Esophagus mucosa (tissue), 1 donor: Measurements from ENCODE around the gene UBALD2. TPM values are rescaled to one million over a fixed set of nuclear protein-coding genes. Genes with fewer than 3 reads are reported as not detected.

Experiments
- total RNA-seq: library from RNA; stranded (reverse); gene quantifications from one replicate; pipeline ENCODE4 v1.2.4, GENCODE V29; 2023
- donor health status: DM: yes; HTN: yes; CAD: no.

UBALD2 gene
- total RNA-seq, 1 donor from 2014 or later: 86.9 TPM

Other genes starting within 250 kb of the UBALD2 start
- gene EVPL, start 238.0 kb upstream of the UBALD2 start, total RNA-seq: 175 TPM
- 71.5 TPM for gene SRP68, start 192.8 kb upstream of the UBALD2 start, total RNA-seq
- 0.44 TPM for gene GALR2, start 190.6 kb upstream of the UBALD2 start, total RNA-seq
- gene ZACN, start 186.2 kb upstream of the UBALD2 start, total RNA-seq: not detected
- 91.1 TPM for gene EXOC7, start 161.6 kb upstream of the UBALD2 start, total RNA-seq
- gene FOXJ1, start 124.1 kb upstream of the UBALD2 start, total RNA-seq: not detected
- gene RNF157, start 24.9 kb upstream of the UBALD2 start, total RNA-seq: 0.32 TPM
- 1.6 TPM for gene QRICH2, start 42.9 kb downstream of the UBALD2 start, total RNA-seq
- gene PRPSAP1, start 88.6 kb downstream of the UBALD2 start, total RNA-seq: 42.0 TPM
- 13.1 TPM for gene SPHK1, start 119.3 kb downstream of the UBALD2 start, total RNA-seq
- gene UBE2O, start 187.8 kb downstream of the UBALD2 start, total RNA-seq: 17.2 TPM
- gene AANAT, start 202.3 kb downstream of the UBALD2 start, total RNA-seq: not detected
- gene RHBDF2, start 236.1 kb downstream of the UBALD2 start, total RNA-seq: 36.8 TPM